Naive thymus-derived CD4-positive, alpha-beta T cell (primary cell): ENCODE results near the gene KNDC1. TPM values are rescaled to one million over a fixed set of nuclear protein-coding genes. Genes with fewer than 3 reads are reported as not detected.
"Not testable (repeated sequence)": the region's sequence is repeated elsewhere in the genome, so short reads cannot be mapped to it uniquely, and the experiment has no call there.

Source experiments
- ATAC-seq: fragments of 150-1000 bp; cut with Tn5 transposase; 2 replicates; pipeline ENCODE4 v1.10.0; 2021; ENCODE audit warnings: mild to moderate bottlenecking, moderate library complexity
- CTCF ChIA-PET: fragments of 350-600 bp; sonication (Branson Sonifier 250); formaldehyde crosslinking; loops from one replicate; lab custom pipeline; 2021; ENCODE audit warnings: antibody characterized with exemption; lab: Charles Lee
- POLR2A ChIA-PET: fragments of 350-600 bp; sonication (Branson Sonifier 250); formaldehyde crosslinking; loops from one replicate; lab custom pipeline; 2021; ENCODE audit warnings: antibody characterized with exemption, inconsistent platforms; lab: Charles Lee
- DNase-seq, 9 donors: peaks; one replicate each; pipeline versions ENCODE4 v3.0.0 to v3.0.0-alpha.2; 2020 to 2022; ENCODE audit warnings: mixed read lengths in 1 of 9
- H3K27ac ChIP-seq: one replicate; pipeline ENCODE4 v1.7.0; 2013; ENCODE audit warnings: mild to moderate bottlenecking, low read depth, low read length, moderate library complexity
- H3K27me3 ChIP-seq, 2 donors: one replicate each; pipeline ENCODE4 v1.7.0; 2013; ENCODE audit warnings: low read length in 2 of 2, mild to moderate bottlenecking in 2 of 2, moderate library complexity in 2 of 2; ENCODE audit not compliant: control insufficient read depth in 2 of 2, insufficient read depth in 2 of 2
- H3K36me3 ChIP-seq, 3 experiments: 1 replicate in 2 of 3; 2 replicates in 1 of 3; pipeline ENCODE4 v1.7.0; 2013; ENCODE audit warnings: low read length in 3 of 3, mild to moderate bottlenecking in 3 of 3, moderate library complexity in 1 of 3; ENCODE audit not compliant: insufficient read depth in 3 of 3, control insufficient read depth in 2 of 3
- H3K4me1 ChIP-seq, 2 donors: one replicate each; pipeline ENCODE4 v1.7.0; 2013; ENCODE audit warnings: low read length in 2 of 2, mild to moderate bottlenecking in 2 of 2, moderate library complexity in 1 of 2; ENCODE audit not compliant: control insufficient read depth in 2 of 2, insufficient read depth in 2 of 2
- H3K4me3 ChIP-seq: 2 replicates; pipeline ENCODE4 v1.7.0; 2013; ENCODE audit warnings: mild to moderate bottlenecking, low read length
- H3K9me3 ChIP-seq, 3 experiments: 1 replicate in 2 of 3; 2 replicates in 1 of 3; pipeline ENCODE4 v1.7.0; 2013; ENCODE audit warnings: low read length in 3 of 3; ENCODE audit not compliant: control insufficient read depth in 2 of 3
- H3K27ac Mint-ChIP-seq, 9 donors: one replicate each; pipeline ENCODE4 v1.8.0; 2020 to 2022; ENCODE audit warnings: mixed read lengths in 9 of 9, mild to moderate bottlenecking in 8 of 9, moderate library complexity in 5 of 9, inconsistent platforms in 2 of 9
- H3K27me3 Mint-ChIP-seq, 5 donors: one replicate each; pipeline ENCODE4 v1.8.0; 2021 to 2022; ENCODE audit warnings: mixed read lengths in 5 of 5, mild to moderate bottlenecking in 1 of 5
- H3K36me3 Mint-ChIP-seq, 5 donors: one replicate each; pipeline ENCODE4 v1.8.0; 2020 to 2022; ENCODE audit warnings: mixed read lengths in 5 of 5, mild to moderate bottlenecking in 3 of 5, inconsistent platforms in 1 of 5
- H3K4me1 Mint-ChIP-seq, 7 donors: one replicate each; pipeline ENCODE4 v1.8.0; 2020 to 2022; ENCODE audit warnings: mixed read lengths in 7 of 7, mild to moderate bottlenecking in 3 of 7, inconsistent platforms in 1 of 7
- H3K4me3 Mint-ChIP-seq, 10 donors: one replicate each; pipeline ENCODE4 v1.8.0; 2020 to 2022; ENCODE audit warnings: mild to moderate bottlenecking in 10 of 10, mixed read lengths in 10 of 10, moderate library complexity in 6 of 10, inconsistent platforms in 2 of 10
- H3K9me3 Mint-ChIP-seq, 11 donors: one replicate each; pipeline ENCODE4 v1.8.0; 2020 to 2022; ENCODE audit warnings: mixed read lengths in 11 of 11, mild to moderate bottlenecking in 4 of 11, inconsistent platforms in 1 of 11, moderate library complexity in 1 of 11
- intact Hi-C, 2 donors: fragments of 100-400 bp; cut with micrococcal nuclease; formaldehyde crosslinking; loops; one replicate each; pipeline ENCODE4 v1.15.1; 2023
- polyA plus RNA-seq, 2 donors: library from polyadenylated mRNA; unstranded; fragments of 300-500 nt; fragmentation: Illumina TruSeq; gene quantifications; one replicate each; pipeline ENCODE4 v1.2.3, GENCODE V29; 2021
- total RNA-seq, 6 experiments: library from RNA in 5 of 6; stranded (reverse) in 5 of 6; gene quantifications; 1 replicate in 5 of 6; 2 replicates in 1 of 6; pipeline ENCODE4 v1.2.3 and lab custom pipeline; 2021 to 2026

Gene KNDC1
- total and polyA plus RNA-seq, 7 experiments from 2014 or later: 0.05 to 3.6 (median 0.60) TPM; not detected in 3

DNA sequence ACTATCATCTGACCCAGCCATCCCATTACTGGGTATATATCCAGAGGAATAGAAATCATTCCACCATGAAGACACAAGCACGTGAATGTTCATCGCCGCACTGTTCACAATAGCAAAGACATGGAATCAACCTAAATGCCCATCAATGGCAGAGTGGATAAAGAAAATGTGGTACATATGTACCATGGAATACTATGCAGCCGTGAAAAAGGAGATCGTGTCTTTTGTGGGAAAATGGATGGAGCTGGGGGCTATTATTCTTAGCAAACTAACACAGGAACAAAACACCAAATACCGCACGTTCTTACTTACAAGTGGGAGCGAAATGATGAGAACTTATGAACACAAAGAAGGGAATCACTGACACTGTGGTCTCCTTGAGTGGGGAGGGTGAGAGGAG, 9.8 kb upstream of the KNDC1 start:
- POLR2A ChIA-PET: no interaction called here
- intact Hi-C loops: no loop called here
- peaks cover 0 to 8% (median 2%) of the 10 kb centered on the region in 5 donors for H3K36me3 Mint-ChIP-seq
- Histone ChIP-seq H3K4me1 (no peaks in the 10 kb centered on the region), H3K4me3 (no peak overlapping the region), H3K9me3 (no peaks in the 10 kb centered on the region), H3K27me3 (no peaks in the 10 kb centered on the region), H3K27ac (no peak overlapping the region), H3K36me3 (no peaks in the 10 kb centered on the region)
- DNase-seq: no peak
- no peak for ATAC-seq
- CTCF ChIA-PET: no interaction called here
- no peak overlapping the region for H3K4me3 Mint-ChIP-seq
- H3K9me3 Mint-ChIP-seq: peaks cover 6 to 37% (median 10%) of the 10 kb centered on the region in 11 donors
- H3K4me1 Mint-ChIP-seq: peaks cover 0 to 1% (median 0%) of the 10 kb centered on the region in 7 donors
- H3K27me3 Mint-ChIP-seq: peaks cover 47 to 74% (median 60%) of the 10 kb centered on the region in 5 donors
- no peak overlapping the region for H3K27ac Mint-ChIP-seq

DNA sequence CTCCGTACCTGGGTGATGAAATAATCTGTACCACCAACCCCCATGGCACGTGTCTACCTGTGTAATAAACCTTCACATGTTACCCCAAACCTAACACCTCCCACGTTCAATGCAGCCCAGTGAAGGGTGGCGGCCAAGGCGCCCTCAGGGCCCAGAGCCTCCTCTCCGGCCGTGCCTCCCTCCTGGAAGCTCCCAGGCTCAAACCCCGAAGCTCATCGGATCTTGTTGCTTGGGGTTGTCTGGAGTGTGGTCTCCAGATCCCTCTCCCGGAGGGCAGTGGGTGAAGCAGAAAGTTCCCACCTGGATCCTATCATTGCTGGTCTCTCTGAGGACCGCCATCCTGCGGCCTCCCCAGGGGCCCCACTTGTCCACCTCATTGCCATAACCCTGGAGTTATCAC, 9.4 kb upstream of the KNDC1 start:
- Mint-ChIP-seq H3K4me3 (no peak overlapping the region), H3K36me3 (peaks cover 0 to 8% (median 2%) of the 10 kb centered on the region in 5 donors), H3K27ac (no peak overlapping the region), H3K4me1 (peaks cover 0 to 1% (median 0%) of the 10 kb centered on the region in 7 donors), H3K9me3 (peaks cover 6 to 37% (median 10%) of the 10 kb centered on the region in 11 donors), H3K27me3 (peaks cover 43 to 71% (median 57%) of the 10 kb centered on the region in 5 donors)
- no peak for ATAC-seq
- intact Hi-C loops: no loop called here
- Histone ChIP-seq H3K36me3 (no peaks in the 10 kb centered on the region), H3K4me1 (no peaks in the 10 kb centered on the region), H3K4me3 (no peak overlapping the region), H3K27me3 (no peaks in the 10 kb centered on the region), H3K9me3 (no peaks in the 10 kb centered on the region), H3K27ac (no peak overlapping the region)
- ChIA-PET POLR2A (no interaction called here), CTCF (no interaction called here)
- DNase-seq: no peak

DNA sequence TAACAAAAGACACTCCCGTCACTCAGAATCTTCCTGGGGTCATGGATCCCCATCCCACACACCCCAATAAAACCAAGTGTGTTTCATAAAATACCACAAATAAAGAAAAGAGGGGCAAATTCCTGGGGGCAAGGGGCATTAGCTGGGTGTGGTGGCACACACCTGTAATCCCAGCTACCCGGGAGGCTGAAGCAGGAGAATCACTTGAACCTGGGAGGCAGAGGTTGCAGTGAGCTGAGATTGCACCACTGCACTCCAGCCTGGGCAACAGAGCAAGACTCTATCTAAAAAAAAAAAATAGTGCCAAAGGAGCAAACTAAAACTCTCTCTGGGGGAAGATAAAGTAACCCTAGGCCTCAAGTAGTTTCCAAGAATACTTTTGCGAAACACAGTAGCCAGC, 8.9 kb upstream of the KNDC1 start:
- H3K9me3 ChIP-seq, ATAC-seq, intact Hi-C loops, POLR2A ChIA-PET, H3K4me1 ChIP-seq, H3K27ac Mint-ChIP-seq, H3K36me3 ChIP-seq, DNase-seq, H3K4me3 ChIP-seq, H3K27ac ChIP-seq, H3K4me3 Mint-ChIP-seq, H3K36me3 Mint-ChIP-seq, H3K4me1 Mint-ChIP-seq, CTCF ChIA-PET, H3K27me3 ChIP-seq: not testable (repeated sequence)
- Mint-ChIP-seq H3K9me3 (peaks cover 6 to 37% (median 10%) of the 10 kb centered on the region in 11 donors), H3K27me3 (peaks cover 43 to 71% (median 55%) of the 10 kb centered on the region in 5 donors)

DNA sequence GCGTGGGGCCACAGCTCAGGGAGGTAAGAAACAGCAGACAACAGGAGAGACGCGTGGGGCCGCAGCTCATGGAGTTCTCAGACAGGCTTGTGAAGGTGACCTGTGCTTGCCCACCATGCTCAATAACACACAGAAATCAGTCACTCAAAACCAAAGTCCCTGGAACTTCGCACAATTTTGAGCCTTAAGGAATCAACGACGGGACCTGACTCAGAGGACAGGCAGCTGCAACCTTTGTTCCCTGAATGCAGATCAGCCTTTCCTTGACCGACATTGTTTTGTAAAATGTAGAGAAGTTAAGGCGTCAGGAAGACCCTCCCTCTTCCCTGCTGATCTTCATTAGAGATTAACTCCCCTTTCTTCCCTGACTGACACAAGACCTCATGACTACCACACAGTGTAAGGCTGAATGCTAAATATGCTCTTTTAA, 8.5 kb upstream of the KNDC1 start:
- Histone ChIP-seq H3K36me3 (no peaks in the 10 kb centered on the region), H3K9me3 (no peaks in the 10 kb centered on the region), H3K4me3 (no peak overlapping the region), H3K4me1 (no peaks in the 10 kb centered on the region), H3K27ac (no peak overlapping the region), H3K27me3 (no peaks in the 10 kb centered on the region)
- POLR2A ChIA-PET: no interaction called here
- DNase-seq (no peak), ATAC-seq (no peak)
- Mint-ChIP-seq H3K4me3 (no peak overlapping the region), H3K4me1 (peaks cover 0 to 1% (median 0%) of the 10 kb centered on the region in 7 donors), H3K36me3 (peaks cover 0 to 8% (median 2%) of the 10 kb centered on the region in 5 donors), H3K9me3 (peaks cover 6 to 37% (median 10%) of the 10 kb centered on the region in 11 donors), H3K27ac (no peak overlapping the region), H3K27me3 (peaks cover 38 to 66% (median 50%) of the 10 kb centered on the region in 5 donors)
- CTCF ChIA-PET: no interaction called here
- intact Hi-C loops: no loop called here

DNA sequence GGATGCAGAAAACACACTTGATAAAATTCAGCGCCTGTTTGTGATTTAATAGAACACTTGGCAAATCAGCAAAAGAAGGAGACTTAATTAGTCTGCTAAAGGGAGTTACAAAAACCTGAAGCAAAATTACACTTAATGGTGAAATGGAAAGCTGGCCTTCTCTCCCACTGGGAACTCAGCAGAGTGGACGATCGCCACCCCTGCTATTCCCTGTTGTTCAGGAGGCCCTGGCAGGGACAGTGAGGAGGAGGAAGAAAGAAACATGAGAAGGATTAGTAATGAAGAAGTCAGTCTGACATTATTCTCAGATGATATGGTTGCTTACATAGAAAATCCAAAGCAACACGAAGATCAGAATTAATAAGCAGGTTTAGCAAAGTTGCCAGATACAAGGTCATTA, 5.6 kb upstream of the KNDC1 start:
- no peak for DNase-seq
- H3K4me3 ChIP-seq: no peak overlapping the region
- intact Hi-C loops: no loop called here
- H3K27ac ChIP-seq: no peak overlapping the region
- Mint-ChIP-seq H3K27me3 (peaks cover 10 to 37% (median 22%) of the 10 kb centered on the region in 5 donors), H3K9me3 (peaks cover 0 to 10% (median 0%) of the 10 kb centered on the region in 11 donors), H3K4me3 (no peak overlapping the region), H3K27ac (peak overlapping the region in 1 of 9 donors; percentile 47), H3K4me1 (peaks cover 0 to 1% (median 0%) of the 10 kb centered on the region in 7 donors), H3K36me3 (peaks cover 0 to 5% (median 0%) of the 10 kb centered on the region in 5 donors)
- H3K4me1 ChIP-seq: no peaks in the 10 kb centered on the region
- no peaks in the 10 kb centered on the region for H3K9me3 ChIP-seq
- H3K36me3 ChIP-seq: no peaks in the 10 kb centered on the region
- no peak for ATAC-seq
- no peaks in the 10 kb centered on the region for H3K27me3 ChIP-seq
- CTCF ChIA-PET: no interaction called here
- POLR2A ChIA-PET: no interaction called here

DNA sequence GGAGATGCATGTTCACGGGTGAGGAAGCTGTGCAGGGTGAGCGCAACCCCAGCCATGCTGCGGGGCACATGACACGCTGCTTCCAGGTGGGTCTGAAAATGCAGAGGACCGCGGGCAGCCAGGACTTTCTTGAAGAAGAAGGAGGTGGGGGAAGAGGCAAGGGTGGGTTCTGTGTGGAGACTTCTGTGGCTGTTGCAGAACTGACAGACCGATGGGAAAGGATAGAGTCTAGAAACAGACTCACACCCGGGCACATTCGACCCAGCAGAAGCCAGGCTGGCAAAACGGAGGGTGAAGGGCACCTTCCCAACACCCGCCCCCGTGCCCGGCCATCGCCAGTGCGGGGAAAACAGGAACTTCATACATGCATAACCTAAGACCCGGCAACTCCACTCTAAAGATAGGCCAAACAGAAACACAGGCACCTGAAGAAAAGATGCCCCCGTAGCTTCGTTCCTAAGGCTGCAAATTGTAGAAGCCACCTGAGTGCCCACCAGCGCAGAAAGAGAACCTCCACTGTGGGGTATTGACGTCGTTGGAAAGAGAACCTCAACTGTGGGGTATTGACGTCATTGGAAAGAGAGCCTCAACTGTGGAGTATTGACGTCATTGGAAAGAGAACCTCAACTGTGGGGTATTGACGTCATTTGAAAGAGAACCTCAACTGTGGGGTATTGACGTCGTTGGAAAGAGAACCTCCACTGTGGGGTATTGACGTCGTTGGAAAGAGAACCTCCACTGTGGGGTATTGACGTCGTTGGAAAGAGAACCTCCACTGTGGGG, 4.8 kb upstream of the KNDC1 start:
- H3K9me3 Mint-ChIP-seq: peaks cover 0 to 4% (median 0%) of the 10 kb centered on the region in 11 donors
- peaks cover 8 to 30% (median 14%) of the 10 kb centered on the region in 5 donors for H3K27me3 Mint-ChIP-seq
- H3K27ac Mint-ChIP-seq: no peak overlapping the region
- intact Hi-C loops: no loop called here
- H3K36me3 Mint-ChIP-seq: no peaks in the 10 kb centered on the region
- no peaks in the 10 kb centered on the region for H3K27me3 ChIP-seq
- ChIA-PET CTCF (no interaction called here), POLR2A (no interaction called here)
- no peak for DNase-seq
- no peaks in the 10 kb centered on the region for H3K36me3 ChIP-seq
- H3K4me1 Mint-ChIP-seq: peaks cover 0 to 1% (median 0%) of the 10 kb centered on the region in 7 donors
- ATAC-seq: no peak
- no peak overlapping the region for H3K27ac ChIP-seq
- H3K9me3 ChIP-seq: no peaks in the 10 kb centered on the region
- H3K4me1 ChIP-seq: no peaks in the 10 kb centered on the region
- no peak overlapping the region for H3K4me3 ChIP-seq
- H3K4me3 Mint-ChIP-seq: no peak overlapping the region
